ENCODE results near the gene SIK2. TPM values are rescaled to one million over a fixed set of nuclear protein-coding genes. Genes with fewer than 3 reads are reported as not detected.

The SIK2 gene
- total RNA-seq, 2 donors from 2014 or later, result 16.2 to 21.3 TPM

- Histone ChIP-seq H3K27ac (peak overlapping the region; percentile 32), H3K4me3 (no peak overlapping the region), H3K36me3 (no peaks in the 10 kb centered on the region), H3K9ac (ENCODE audit: low read depth in 2 of 2, low read length in 2 of 2) (no peak overlapping the region), H3K9me3 (no peaks in the 10 kb centered on the region), H3K4me1 (no peaks in the 10 kb centered on the region), H3K27me3 (no peaks in the 10 kb centered on the region)
- intact Hi-C loops (cut with DNase I), result no loop called here
- TF ChIP-seq, protein P1, sequence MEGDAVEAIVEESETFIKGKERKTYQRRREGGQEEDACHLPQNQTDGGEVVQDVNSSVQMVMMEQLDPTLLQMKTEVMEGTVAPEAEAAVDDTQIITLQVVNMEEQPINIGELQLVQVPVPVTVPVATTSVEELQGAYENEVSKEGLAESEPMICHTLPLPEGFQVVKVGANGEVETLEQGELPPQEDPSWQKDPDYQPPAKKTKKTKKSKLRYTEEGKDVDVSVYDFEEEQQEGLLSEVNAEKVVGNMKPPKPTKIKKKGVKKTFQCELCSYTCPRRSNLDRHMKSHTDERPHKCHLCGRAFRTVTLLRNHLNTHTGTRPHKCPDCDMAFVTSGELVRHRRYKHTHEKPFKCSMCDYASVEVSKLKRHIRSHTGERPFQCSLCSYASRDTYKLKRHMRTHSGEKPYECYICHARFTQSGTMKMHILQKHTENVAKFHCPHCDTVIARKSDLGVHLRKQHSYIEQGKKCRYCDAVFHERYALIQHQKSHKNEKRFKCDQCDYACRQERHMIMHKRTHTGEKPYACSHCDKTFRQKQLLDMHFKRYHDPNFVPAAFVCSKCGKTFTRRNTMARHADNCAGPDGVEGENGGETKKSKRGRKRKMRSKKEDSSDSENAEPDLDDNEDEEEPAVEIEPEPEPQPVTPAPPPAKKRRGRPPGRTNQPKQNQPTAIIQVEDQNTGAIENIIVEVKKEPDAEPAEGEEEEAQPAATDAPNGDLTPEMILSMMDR (IDR thresholded peaks at IDR 0.05), result no peak
- no peak for DNase-seq
These were observed 127.0 kb downstream of the SIK2 start for GRCh38 chr11:111729071-111729830.

DNA sequence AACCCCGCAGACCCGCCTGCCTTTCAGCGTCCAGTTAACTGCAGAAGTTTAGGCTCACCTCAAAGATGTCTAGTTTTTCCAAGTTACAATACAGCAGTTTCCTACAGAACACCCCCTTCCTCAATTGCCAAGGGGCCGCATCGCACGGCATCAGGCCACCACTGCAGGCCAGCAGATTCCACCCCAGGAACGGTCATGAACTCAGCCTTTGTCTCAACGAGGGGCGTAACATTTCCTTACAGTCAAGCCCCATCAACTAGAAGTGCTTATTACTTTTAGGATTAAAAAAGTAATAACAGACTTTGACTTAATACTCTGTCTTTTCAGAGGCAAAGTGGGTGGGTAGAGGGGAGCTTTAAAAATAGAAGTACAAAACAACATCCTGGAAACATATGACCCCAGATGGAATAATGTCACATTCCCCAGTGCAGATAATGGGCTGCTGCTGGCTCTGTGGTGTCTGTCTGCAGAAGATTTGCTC, 127.6 kb downstream of the SIK2 start:
- no peaks in the 10 kb centered on the region for H3K36me3 ChIP-seq

DNA sequence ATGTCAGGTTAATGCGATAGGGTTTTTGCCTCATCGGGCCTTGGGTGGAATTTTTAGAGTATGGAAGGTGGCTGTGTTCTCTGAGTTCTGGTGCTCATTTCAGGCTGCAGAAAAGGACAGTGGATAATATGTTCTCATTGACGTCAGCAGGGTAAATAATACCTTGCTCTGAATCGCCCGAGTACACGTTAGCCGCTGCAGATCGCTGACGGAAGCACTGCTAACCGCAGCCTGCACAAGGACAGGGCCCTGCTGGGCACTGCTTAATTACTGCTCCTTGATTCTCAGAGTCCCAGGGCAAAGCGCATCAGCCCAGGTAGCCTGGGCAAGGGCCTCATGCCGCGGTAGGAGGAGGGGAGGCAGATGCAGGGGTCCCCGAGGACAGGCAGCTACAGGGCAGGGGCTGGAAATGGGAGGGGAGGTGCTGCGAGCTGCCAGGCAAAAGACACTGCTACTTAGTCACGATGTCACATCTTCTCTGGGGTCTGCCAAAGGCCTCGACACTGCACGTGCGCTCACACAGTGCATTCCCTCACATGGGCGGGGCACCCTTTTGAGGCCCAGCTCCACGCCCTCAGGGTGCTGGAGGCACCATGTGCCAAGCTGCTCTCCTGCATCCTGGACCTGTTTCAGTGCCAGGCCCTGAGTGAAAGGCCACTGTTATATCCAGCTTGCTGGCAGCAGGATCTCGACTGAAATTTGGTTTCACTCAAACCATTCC, 128.8 kb downstream of the SIK2 start:
- TF ChIP-seq, protein P1 (IDR thresholded peaks at IDR 0.05), result no peak
- Histone ChIP-seq H3K36me3 (no peaks in the 10 kb centered on the region), H3K9ac (ENCODE audit: low read depth in 2 of 2, low read length in 2 of 2) (peak overlapping the region in 1 of 2 donors; percentile 47), H3K27ac (peak overlapping the region; percentile 5), H3K27me3 (no peaks in the 10 kb centered on the region), H3K4me3 (no peak overlapping the region), H3K4me1 (no peaks in the 10 kb centered on the region), H3K9me3 (no peaks in the 10 kb centered on the region)
- DNase-seq, result peak; percentile 50
- intact Hi-C loops (cut with DNase I), result no loop called here

More for the DNA sequence above, 127.6 kb downstream of the SIK2 start:
- no peak for DNase-seq
- no peaks in the 10 kb centered on the region for H3K9me3 ChIP-seq
- H3K4me3 ChIP-seq, result no peak overlapping the region
- no peaks in the 10 kb centered on the region for H3K27me3 ChIP-seq
- no peaks in the 10 kb centered on the region for H3K4me1 ChIP-seq
- TF ChIP-seq, protein P1 (IDR thresholded peaks at IDR 0.05), result no peak
- intact Hi-C loops (cut with DNase I), result no loop called here
- peak overlapping the region; percentile 32 for H3K27ac ChIP-seq
- no peak overlapping the region for H3K9ac ChIP-seq (ENCODE audit: low read depth in 2 of 2, low read length in 2 of 2)

DNA sequence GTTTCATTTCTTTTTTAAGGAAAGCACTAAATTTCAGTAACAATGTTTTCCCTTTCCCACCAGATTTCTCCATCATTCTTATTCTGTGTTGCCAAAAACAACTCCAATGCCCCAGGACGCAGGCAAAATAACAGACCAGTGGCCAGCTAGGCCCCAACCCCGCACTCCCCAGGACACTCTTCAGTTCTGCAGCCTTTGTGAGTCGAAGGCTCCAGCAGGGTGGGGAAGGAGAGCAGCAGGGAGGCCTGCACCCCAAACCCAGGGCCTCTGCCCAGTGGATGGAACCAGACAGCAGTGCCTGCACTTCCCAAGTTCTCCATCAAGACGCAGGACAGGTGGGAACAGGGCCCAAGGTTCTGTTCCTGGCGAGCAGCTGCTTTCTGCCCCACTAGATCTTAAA, 129.6 kb downstream of the SIK2 start:
- H3K9ac ChIP-seq (ENCODE audit: low read depth in 2 of 2, low read length in 2 of 2), result no peak overlapping the region
- H3K4me1 ChIP-seq, result no peaks in the 10 kb centered on the region
- no peaks in the 10 kb centered on the region for H3K9me3 ChIP-seq
- no peak for DNase-seq
- TF ChIP-seq, protein P1 (IDR thresholded peaks at IDR 0.05), result no peak
- H3K27ac ChIP-seq, result peak overlapping the region; percentile 5
- H3K4me3 ChIP-seq, result no peak overlapping the region
- H3K36me3 ChIP-seq, result no peaks in the 10 kb centered on the region
- no peaks in the 10 kb centered on the region for H3K27me3 ChIP-seq
- intact Hi-C loops (cut with DNase I), result no loop called here

GRCh38 chr11:111733016-111733415, 130.8 kb downstream of the SIK2 start:
- no peak overlapping the region for H3K4me3 ChIP-seq
- no peaks in the 10 kb centered on the region for H3K36me3 ChIP-seq
- H3K27ac ChIP-seq, result peak overlapping the region; percentile 90
- H3K27me3 ChIP-seq, result no peaks in the 10 kb centered on the region
- H3K4me1 ChIP-seq, result no peaks in the 10 kb centered on the region
- TF ChIP-seq, protein P1 (IDR thresholded peaks at IDR 0.05), result no peak
- intact Hi-C loops (cut with DNase I), result no loop called here
- H3K9me3 ChIP-seq, result no peaks in the 10 kb centered on the region
- DNase-seq, result no peak
- H3K9ac ChIP-seq (ENCODE audit: low read depth in 2 of 2, low read length in 2 of 2), result peak overlapping the region in 1 of 2 donors; percentile 26

Data from colonic mucosa (tissue), 4 donors.